AG04450 (cell line): ENCODE data around the gene ACSL6. TPM values are rescaled to one million over a fixed set of nuclear protein-coding genes. Genes with fewer than 3 reads are reported as not detected.
A peak's percentile ranks its signal among the peaks of the same experiment; 100 is the strongest.

Experiments used
- CTCF ChIA-PET: fragments of 300-600, 350-600 bp; formaldehyde crosslinking; extraction: SDS; loops from one replicate; lab custom pipeline; 2022; ENCODE audit warnings: antibody characterized with exemption, inconsistent platforms; lab: Charles Lee
- POLR2A ChIA-PET: fragments of 350-600 bp; formaldehyde crosslinking; extraction: SDS; loops from one replicate; lab custom pipeline; 2021; ENCODE audit warnings: antibody characterized with exemption, inconsistent platforms; lab: Yijun Ruan, JAX
- DNase-seq: peaks from one replicate; pipeline ENCODE4 v3.0.0-alpha.2; 2011; ENCODE audit warnings: low read depth, low spot score
- H3K27ac ChIP-seq: one replicate; pipeline ENCODE4 v1.5.1; 2012; ENCODE audit warnings: low read depth, low read length, control low read depth
- H3K27me3 ChIP-seq: one replicate; pipeline ENCODE4 v1.6.0; 2012; ENCODE audit warnings: low read length; ENCODE audit not compliant: control insufficient read depth, insufficient read depth
- H3K4me3 ChIP-seq: 2 replicates; pipeline ENCODE4 v1.5.1; 2011; ENCODE audit warnings: mild to moderate bottlenecking, low read depth, low read length, control low read depth
- H3K9me3 ChIP-seq: 2 replicates; pipeline ENCODE4 v1.5.1; 2012; ENCODE audit warnings: low read length; ENCODE audit not compliant: control insufficient read depth, insufficient read depth
- CTCF ChIP-seq: IDR thresholded peaks from 2 replicates; pipeline ENCODE4 v1.5.1; 2011; ENCODE audit warnings: low read depth, low read length, control low read depth, inconsistent platforms
- polyA plus RNA-seq: library from polyadenylated mRNA; depleted of rRNA; stranded (reverse); fragments of >200 nt; gene quantifications from 2 replicates; pipeline ENCODE4 v1.2.3, GENCODE V29; 2011

The ACSL6 gene
- polyA plus RNA-seq, 1 experiment: not detected

GRCh38 chr5:132010989-132011621, 353 bp downstream of the ACSL6 start:
- H3K27ac ChIP-seq: no peak overlapping the region
- H3K4me3 ChIP-seq: peak overlapping the region; percentile 29; the same call in 1 of the 2 replicates
- ChIA-PET POLR2A (interaction anchor here (0.6 kb wide), 1 partner anchor 9 kb away, joined by 4 read pairs; no protein-coding TSS in a partner anchor), CTCF (interaction anchor here (7.2 kb wide), 1 partner anchor 423 kb away, joined by 179 read pairs; no protein-coding TSS in a partner anchor)
- H3K27me3 ChIP-seq: peaks cover 43% of the 10 kb centered on the region
- no peak for TF ChIP-seq CTCF
- no peak for DNase-seq
- no peaks in the 10 kb centered on the region; the same call in 1 of the 2 replicates for H3K9me3 ChIP-seq

- DNase-seq: no peak
- Histone ChIP-seq H3K4me3 (no peak overlapping the region), H3K27ac (no peak overlapping the region), H3K27me3 (peaks cover 45% of the 10 kb centered on the region), H3K9me3 (no peaks in the 10 kb centered on the region; the same call in 1 of the 2 replicates)
- TF ChIP-seq CTCF: no peak
- ChIA-PET POLR2A (no interaction called here), CTCF (interaction anchor here (0.6 to 7.2 kb wide), 2 partner anchors 418 to 422 kb away, joined by 4 to 179 read pairs; no protein-coding TSS in a partner anchor)
Measured at GRCh38 chr5:132010645-132010988, 841 bp downstream of the ACSL6 start.

- POLR2A ChIA-PET: no interaction called here
- H3K27me3 ChIP-seq: peaks cover 48% of the 10 kb centered on the region
- H3K9me3 ChIP-seq: no peaks in the 10 kb centered on the region; the same call in 1 of the 2 replicates
- H3K27ac ChIP-seq: no peak overlapping the region
- CTCF ChIA-PET: interaction anchor here (0.5 to 7.2 kb wide), 8 partner anchors 199 to 587 kb away, joined by 3 to 179 read pairs (median 4); no protein-coding TSS in a partner anchor
- DNase-seq: no peak
- TF ChIP-seq CTCF: no peak
- no peak overlapping the region for H3K4me3 ChIP-seq
Measured at GRCh38 chr5:132009706-132010405, 1.6 kb downstream of the ACSL6 start.

GRCh38 chr5:132008961-132009680, 2.3 kb downstream of the ACSL6 start:
- Histone ChIP-seq H3K27me3 (peaks cover 48% of the 10 kb centered on the region), H3K4me3 (no peak overlapping the region), H3K9me3 (no peaks in the 10 kb centered on the region; the same call in 1 of the 2 replicates), H3K27ac (no peak overlapping the region)
- no peak for DNase-seq
- ChIA-PET CTCF (interaction anchor here (0.5 to 7.2 kb wide), 11 partner anchors 13 to 816 kb away, joined by 3 to 179 read pairs (median 5); no protein-coding TSS in a partner anchor), POLR2A (no interaction called here)
- TF ChIP-seq CTCF: no peak
